GM21825 (cell line): ENCODE measurements around the gene BABAM2.

Experiments used
- ATAC-seq: cut with Tn5 transposase; IDR thresholded peaks from one replicate; pipeline ENCODE4 v1.9.1; 2021; ENCODE audit warnings: mild to moderate bottlenecking, moderate library complexity; ENCODE audit not compliant: unreplicated experiment

The BABAM2 gene

DNA sequence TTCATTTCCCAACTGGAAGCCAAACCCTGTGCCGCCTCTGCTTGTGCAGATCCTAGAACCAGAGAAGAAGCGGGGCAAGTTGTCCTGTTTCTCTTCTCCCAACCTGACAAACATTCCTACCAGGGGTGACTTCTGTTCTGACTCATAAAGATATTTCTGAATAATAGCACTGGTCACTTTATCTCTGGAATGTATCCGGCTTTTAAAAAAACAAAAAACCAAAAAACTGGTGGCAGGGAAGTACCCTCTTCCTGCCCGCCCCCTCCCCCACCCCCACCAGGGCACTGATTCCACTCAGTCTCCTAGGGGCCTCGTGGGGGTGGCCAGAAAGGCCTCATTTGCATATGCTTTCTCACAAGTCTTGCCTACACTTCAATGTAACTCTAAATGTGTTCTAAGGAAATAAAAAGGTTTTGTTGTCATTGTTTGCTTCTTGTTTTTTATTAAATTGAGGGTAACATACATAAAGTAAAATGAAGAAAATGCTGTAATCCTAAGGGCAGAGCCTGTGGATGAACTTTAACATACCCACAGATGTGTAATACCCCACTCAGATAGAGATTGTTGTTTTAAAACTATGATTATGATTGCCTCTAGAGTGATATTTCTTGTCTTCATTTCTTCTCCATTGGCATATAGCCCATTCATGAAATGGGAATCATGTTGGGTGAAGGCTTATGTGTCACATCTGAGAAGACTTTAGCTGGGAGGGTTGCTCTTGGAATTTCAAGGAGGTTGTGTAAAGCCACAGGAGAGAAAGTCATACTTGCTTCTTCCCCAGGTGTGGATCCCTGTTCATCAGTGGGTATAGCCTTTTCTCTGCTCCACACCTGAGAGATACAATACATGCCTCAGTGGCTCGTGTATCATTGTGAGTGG, 496.8 kb downstream of the BABAM2 start:
- no peak for ATAC-seq
